Activated CD8-positive, alpha-beta T cell treated with anti-CD3 and anti-CD28 coated beads, Interleukin-2, amount 10 ng/mL, durations not matched to agents 7 days and 5 days (primary cell): ENCODE data around the gene GPC6. TPM values are rescaled to one million over a fixed set of nuclear protein-coding genes. Genes with fewer than 3 reads are reported as not detected.

Experiments
- ATAC-seq: fragments of 150-1000 bp; cut with Tn5 transposase; one replicate; pipeline ENCODE4 v1.10.0; 2021; ENCODE audit warnings: moderate library complexity
- CTCF ChIA-PET: fragments of 350-600 bp; sonication (Branson Sonifier 250); formaldehyde crosslinking; loops from one replicate; lab custom pipeline; 2021; ENCODE audit warnings: antibody characterized with exemption; lab: Charles Lee
- POLR2A ChIA-PET: fragments of 350-600 bp; sonication (Branson Sonifier 250); formaldehyde crosslinking; loops from one replicate; lab custom pipeline; 2021; ENCODE audit warnings: antibody characterized with exemption; lab: Charles Lee
- DNase-seq: peaks from one replicate; pipeline ENCODE4 v3.0.0-alpha.2; 2020
- H3K27ac Mint-ChIP-seq: one replicate; pipeline ENCODE4 v1.8.0; 2021; ENCODE audit warnings: mild to moderate bottlenecking, mixed read lengths
- H3K27me3 Mint-ChIP-seq: one replicate; pipeline ENCODE4 v1.8.0; 2021; ENCODE audit warnings: low read depth, mixed read lengths
- H3K36me3 Mint-ChIP-seq: one replicate; pipeline ENCODE4 v1.8.0; 2021; ENCODE audit warnings: low read depth, mixed read lengths
- H3K4me1 Mint-ChIP-seq: one replicate; pipeline ENCODE4 v1.8.0; 2021; ENCODE audit warnings: low read depth, mixed read lengths
- H3K4me3 Mint-ChIP-seq: one replicate; pipeline ENCODE4 v1.8.0; 2021; ENCODE audit warnings: mild to moderate bottlenecking, mixed read lengths
- H3K9me3 Mint-ChIP-seq: one replicate; pipeline ENCODE4 v1.8.0; 2022; ENCODE audit warnings: mixed read lengths; ENCODE audit not compliant: insufficient read depth
- total RNA-seq, 2 experiments: library from RNA; stranded (reverse); gene quantifications; one replicate each; pipeline ENCODE4 v1.2.3, GENCODE V29; 2021

GPC6 gene
- total RNA-seq, 2 experiments from 2014 or later = not detected

DNA sequence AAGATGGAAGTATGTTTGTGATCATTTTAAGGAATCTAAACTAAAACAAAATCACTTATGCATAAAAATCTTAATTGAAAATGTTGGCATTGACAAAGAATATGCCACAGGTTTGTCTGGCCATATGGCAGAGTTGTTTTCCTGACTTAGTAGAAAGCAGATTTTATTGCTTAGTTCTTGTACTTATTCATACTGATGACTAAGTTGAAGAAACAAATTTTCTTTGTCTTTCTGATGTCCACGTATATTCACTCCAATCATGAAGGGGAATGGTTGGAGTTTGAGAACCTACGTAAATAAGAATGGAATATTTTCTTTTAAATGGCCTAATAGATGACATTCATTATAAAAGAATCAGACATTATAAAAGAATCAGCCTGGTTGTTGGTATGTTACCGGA lies 8.0 kb upstream of the GPC6 start:
- ATAC-seq = no peak
- POLR2A ChIA-PET = no interaction called here
- DNase-seq = no peak
- Mint-ChIP-seq H3K4me1 (no peaks in the 10 kb centered on the region), H3K36me3 (no peaks in the 10 kb centered on the region), H3K27me3 (no peaks in the 10 kb centered on the region), H3K27ac (no peak overlapping the region), H3K9me3 (no peaks in the 10 kb centered on the region), H3K4me3 (no peak overlapping the region)
- CTCF ChIA-PET = no interaction called here

DNA sequence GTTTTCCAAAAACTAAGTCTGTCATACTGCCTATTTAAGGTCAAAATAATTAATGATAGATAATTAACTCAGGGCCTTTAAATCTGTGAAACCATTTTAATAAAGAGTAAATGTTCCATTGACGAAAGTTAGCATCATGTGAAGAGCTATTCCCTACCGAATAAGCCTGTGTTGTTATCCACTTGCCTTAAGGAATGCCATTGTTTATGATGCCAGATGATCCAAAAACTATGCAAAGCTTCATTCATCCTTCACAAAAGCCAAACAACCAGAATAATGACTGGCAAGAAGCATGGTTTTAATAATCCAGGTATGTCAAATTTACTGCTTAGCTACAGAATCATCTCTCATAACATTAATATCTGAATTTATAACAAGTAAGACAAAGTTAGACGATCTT lies 6.5 kb upstream of the GPC6 start:
- Mint-ChIP-seq H3K9me3 (no peaks in the 10 kb centered on the region), H3K4me3 (no peak overlapping the region), H3K27me3 (no peaks in the 10 kb centered on the region), H3K36me3 (no peaks in the 10 kb centered on the region), H3K27ac (no peak overlapping the region), H3K4me1 (no peaks in the 10 kb centered on the region)
- ATAC-seq = no peak
- ChIA-PET CTCF (no interaction called here), POLR2A (no interaction called here)
- no peak for DNase-seq

DNA sequence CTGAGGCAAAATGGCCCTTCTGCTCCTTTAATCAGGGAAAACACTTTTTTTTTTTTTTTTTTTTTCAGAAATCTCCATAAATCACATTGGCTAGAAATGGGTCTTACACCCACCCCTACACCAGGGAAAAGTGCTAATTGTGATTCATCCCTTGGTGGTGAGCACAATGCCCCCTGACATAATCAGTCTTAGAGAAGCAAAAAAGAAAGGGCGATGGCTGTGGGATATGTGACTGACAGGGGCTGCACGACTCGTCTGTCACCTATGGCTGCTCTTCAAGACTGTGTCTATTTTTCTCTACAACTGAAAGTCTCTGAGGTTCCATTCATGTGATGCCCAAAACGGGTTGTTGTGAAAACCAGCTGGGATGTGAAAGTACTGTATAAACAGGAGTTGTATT lies 3.6 kb upstream of the GPC6 start:
- DNase-seq = no peak
- Mint-ChIP-seq H3K4me3 (no peak overlapping the region), H3K36me3 (no peaks in the 10 kb centered on the region), H3K4me1 (peaks cover 2% of the 10 kb centered on the region), H3K27ac (no peak overlapping the region), H3K27me3 (peaks cover 20% of the 10 kb centered on the region), H3K9me3 (no peaks in the 10 kb centered on the region)
- no peak for ATAC-seq
- ChIA-PET POLR2A (no interaction called here), CTCF (no interaction called here)

DNA sequence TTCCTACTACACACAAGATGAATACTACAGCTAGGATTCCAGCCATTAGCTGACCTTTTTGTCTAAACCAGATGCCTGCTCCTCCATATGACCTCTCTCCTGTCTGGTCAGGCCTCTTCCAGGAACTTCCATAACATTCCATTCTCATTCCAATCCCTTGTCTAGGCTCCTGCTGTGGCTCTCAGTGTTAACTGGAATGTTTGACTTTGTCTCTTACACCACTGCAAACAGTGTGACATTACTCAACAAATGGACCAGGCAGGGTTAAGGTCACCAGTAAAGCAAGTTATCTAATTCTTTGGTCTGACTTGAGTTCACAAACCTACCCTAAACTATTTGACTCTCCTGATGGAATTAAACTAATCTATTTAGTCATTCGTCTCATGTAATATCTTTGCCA lies 2.1 kb upstream of the GPC6 start:
- H3K36me3 Mint-ChIP-seq = no peaks in the 10 kb centered on the region
- H3K27me3 Mint-ChIP-seq = peaks cover 25% of the 10 kb centered on the region
- POLR2A ChIA-PET = no interaction called here
- H3K27ac Mint-ChIP-seq = no peak overlapping the region
- DNase-seq = no peak
- CTCF ChIA-PET = no interaction called here
- H3K4me3 Mint-ChIP-seq = no peak overlapping the region
- H3K9me3 Mint-ChIP-seq = no peaks in the 10 kb centered on the region
- H3K4me1 Mint-ChIP-seq = peaks cover 2% of the 10 kb centered on the region
- no peak for ATAC-seq

DNA sequence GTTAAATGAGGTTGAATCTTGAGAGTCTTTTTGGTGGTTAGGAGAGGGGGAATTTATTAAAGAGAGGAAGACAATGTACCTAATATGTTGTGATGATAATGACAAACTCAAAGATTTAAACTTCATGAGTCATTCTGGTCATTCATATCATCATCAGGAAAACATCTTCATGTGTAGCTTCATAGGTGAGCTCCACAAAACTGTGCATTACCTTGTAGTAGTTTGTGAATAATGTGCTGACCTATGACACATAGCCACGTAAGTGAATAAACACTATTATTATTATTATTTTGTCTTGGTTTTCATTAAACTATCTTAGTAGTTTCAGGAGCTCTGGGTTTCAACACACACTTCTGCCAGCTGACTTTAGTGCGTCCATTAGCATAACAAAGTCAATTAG lies 997 bp upstream of the GPC6 start:
- H3K4me1 Mint-ChIP-seq = peaks cover 2% of the 10 kb centered on the region
- CTCF ChIA-PET = no interaction called here
- ATAC-seq = no peak

DNA sequence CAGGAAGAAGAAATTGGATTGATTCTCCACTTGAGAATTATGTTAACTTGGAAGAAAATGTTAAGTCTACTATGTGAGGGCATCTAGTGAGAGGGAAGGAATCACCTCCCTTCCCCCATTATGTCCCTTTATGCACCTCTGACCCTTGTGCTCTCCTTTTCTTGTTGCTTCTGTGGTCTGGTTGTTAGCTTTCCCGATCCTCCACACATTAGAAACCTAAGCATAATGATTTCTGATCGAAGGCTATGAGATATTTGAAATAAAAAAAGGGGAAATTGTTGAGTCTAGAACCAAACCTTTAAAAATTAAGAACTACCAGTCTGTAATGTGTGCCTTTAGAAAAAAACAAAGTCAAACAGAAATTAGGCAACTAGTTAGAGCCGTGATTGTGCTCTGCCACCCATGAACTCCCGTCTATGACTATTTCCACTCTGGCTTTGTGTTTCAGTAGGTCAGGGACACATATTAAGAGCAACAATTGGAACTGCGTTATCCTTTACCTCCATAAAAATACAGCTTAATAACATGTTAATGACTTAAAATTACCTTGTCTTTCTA lies 463 bp upstream of the GPC6 start:
- H3K27me3 Mint-ChIP-seq = peaks cover 29% of the 10 kb centered on the region
- ChIA-PET CTCF (no interaction called here), POLR2A (no interaction called here)
- H3K4me3 Mint-ChIP-seq = no peak overlapping the region
- ATAC-seq = no peak
- DNase-seq = no peak
- H3K4me1 Mint-ChIP-seq = peaks cover 2% of the 10 kb centered on the region
- H3K27ac Mint-ChIP-seq = no peak overlapping the region
- H3K9me3 Mint-ChIP-seq = no peaks in the 10 kb centered on the region
- H3K36me3 Mint-ChIP-seq = no peaks in the 10 kb centered on the region

More for the DNA sequence above, 997 bp upstream of the GPC6 start:
- no peak overlapping the region for H3K27ac Mint-ChIP-seq
- DNase-seq = no peak
- H3K36me3 Mint-ChIP-seq = no peaks in the 10 kb centered on the region
- H3K9me3 Mint-ChIP-seq = no peaks in the 10 kb centered on the region
- no peak overlapping the region for H3K4me3 Mint-ChIP-seq
- H3K27me3 Mint-ChIP-seq = peaks cover 29% of the 10 kb centered on the region
- POLR2A ChIA-PET = no interaction called here

DNA sequence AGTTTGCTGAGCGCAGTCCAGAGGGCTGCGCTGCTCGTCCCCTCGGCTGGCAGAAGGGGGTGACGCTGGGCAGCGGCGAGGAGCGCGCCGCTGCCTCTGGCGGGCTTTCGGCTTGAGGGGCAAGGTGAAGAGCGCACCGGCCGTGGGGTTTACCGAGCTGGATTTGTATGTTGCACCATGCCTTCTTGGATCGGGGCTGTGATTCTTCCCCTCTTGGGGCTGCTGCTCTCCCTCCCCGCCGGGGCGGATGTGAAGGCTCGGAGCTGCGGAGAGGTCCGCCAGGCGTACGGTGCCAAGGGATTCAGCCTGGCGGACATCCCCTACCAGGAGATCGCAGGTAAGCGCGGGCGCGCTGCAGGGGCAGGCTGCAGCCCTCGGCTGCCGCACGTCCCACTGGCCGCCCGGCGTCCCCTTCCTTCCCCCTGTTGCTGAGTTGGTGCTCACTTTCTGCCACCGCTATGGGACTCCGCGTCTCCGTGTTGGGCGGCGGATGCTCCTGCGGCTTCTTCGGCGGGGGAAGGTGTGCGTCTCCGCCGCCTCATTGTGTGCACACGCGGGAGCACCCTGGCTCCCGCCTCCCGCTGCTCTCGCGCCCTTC lies 772 bp downstream of the GPC6 start:
- ATAC-seq (no peak), DNase-seq (no peak)
- Mint-ChIP-seq H3K9me3 (no peaks in the 10 kb centered on the region), H3K4me1 (peaks cover 2% of the 10 kb centered on the region), H3K27me3 (peaks cover 29% of the 10 kb centered on the region), H3K27ac (no peak overlapping the region), H3K36me3 (no peaks in the 10 kb centered on the region), H3K4me3 (no peak overlapping the region)
- ChIA-PET CTCF (no interaction called here), POLR2A (no interaction called here)

DNA sequence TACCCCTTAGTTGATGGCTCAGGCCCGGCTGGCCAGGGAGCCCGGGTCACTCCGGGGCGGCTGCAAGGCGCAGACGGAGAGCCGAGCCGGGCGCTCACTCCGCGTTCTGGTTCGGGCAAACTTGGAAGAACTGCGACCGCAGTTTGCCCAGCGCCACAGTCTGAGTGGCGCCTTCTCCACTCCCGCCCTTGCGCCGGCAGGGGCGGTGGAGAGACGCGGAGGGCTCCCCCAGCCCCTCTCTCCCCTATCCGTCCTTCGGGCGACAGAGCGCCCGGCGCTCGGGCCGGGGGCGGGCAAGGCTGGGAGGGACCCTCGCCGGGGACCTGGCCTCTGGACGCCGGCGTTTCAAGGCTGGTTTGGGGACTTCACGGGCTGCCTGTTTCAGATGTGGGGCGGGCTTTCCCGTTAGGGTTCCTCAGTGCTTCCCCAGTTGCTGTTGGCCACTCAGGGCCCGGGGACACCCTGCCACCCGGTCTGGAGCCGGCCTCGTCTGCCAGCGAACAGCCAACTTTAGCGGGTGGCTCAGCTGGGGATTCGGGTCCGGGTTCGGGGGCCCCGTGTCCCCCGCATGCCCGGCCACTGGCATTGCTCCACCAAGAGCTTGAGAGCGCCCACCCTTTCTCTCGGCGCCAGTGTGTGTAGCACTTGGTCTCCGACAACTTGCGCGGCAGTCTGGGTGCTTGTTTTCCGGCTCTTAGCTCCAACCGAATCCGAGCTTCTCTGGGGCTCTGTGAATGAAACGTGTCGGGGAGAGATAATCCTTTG lies 1.5 kb downstream of the GPC6 start:
- Mint-ChIP-seq H3K4me3 (peak overlapping the region; percentile 15), H3K27ac (no peak overlapping the region), H3K36me3 (no peaks in the 10 kb centered on the region), H3K9me3 (no peaks in the 10 kb centered on the region), H3K27me3 (peaks cover 29% of the 10 kb centered on the region), H3K4me1 (peaks cover 2% of the 10 kb centered on the region)
- ChIA-PET POLR2A (no interaction called here), CTCF (no interaction called here)
- DNase-seq (no peak), ATAC-seq (no peak)

DNA sequence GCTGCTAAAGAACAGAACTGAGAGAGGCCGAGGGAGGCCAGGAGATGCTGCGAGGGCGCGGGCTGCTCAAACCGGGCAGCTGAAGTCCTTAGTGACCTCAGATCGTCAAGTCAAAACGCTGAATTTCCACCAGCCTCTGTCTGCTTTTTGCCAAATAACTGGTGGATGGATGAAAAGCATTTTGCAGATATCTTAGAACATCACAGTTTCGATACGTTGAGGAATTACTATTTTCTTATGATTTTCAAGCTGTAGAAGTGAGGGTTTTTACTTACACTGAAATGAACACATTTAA lies 2.0 kb downstream of the GPC6 start:
- POLR2A ChIA-PET = no interaction called here
- H3K4me1 Mint-ChIP-seq = peaks cover 2% of the 10 kb centered on the region
- ATAC-seq = no peak

DNA sequence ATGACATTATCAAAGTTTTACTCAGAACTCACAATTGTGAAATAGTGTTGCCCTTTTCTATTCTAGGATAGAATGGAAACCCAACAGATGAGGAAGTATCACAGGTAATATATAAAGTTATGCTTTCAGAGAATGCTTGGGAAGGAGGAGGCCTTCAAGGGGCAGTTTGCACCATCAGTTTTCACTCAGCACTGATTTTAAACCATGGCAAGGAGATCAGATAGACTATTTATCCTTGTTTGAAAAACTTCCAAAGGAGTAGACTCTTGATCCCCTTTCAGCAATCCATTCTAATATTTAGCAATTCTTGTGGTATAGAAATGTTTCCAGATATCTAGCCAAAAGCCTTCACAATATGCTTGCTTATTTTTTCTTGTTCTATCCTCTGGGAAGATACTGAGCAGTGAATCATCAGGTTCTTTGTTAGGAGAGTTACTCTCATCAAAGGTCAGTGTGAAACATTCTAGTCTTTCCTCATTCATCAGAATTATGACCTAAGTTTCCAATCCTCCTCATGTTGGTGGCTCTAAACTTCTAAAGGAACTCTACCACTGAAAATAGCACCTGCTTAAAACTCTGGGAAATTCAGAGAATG lies 3.8 kb downstream of the GPC6 start:
- H3K27me3 Mint-ChIP-seq = peaks cover 29% of the 10 kb centered on the region
- no peak for DNase-seq
- H3K27ac Mint-ChIP-seq = no peak overlapping the region
- H3K9me3 Mint-ChIP-seq = no peaks in the 10 kb centered on the region
- ATAC-seq = no peak
- peaks cover 2% of the 10 kb centered on the region for H3K4me1 Mint-ChIP-seq
- no peaks in the 10 kb centered on the region for H3K36me3 Mint-ChIP-seq
- ChIA-PET CTCF (no interaction called here), POLR2A (no interaction called here)
- no peak overlapping the region for H3K4me3 Mint-ChIP-seq

More for the DNA sequence above, 2.0 kb downstream of the GPC6 start:
- Mint-ChIP-seq H3K4me3 (peak overlapping the region; percentile 15), H3K36me3 (no peaks in the 10 kb centered on the region), H3K27ac (no peak overlapping the region), H3K9me3 (no peaks in the 10 kb centered on the region), H3K27me3 (peaks cover 29% of the 10 kb centered on the region)
- no peak for DNase-seq
- CTCF ChIA-PET = no interaction called here

DNA sequence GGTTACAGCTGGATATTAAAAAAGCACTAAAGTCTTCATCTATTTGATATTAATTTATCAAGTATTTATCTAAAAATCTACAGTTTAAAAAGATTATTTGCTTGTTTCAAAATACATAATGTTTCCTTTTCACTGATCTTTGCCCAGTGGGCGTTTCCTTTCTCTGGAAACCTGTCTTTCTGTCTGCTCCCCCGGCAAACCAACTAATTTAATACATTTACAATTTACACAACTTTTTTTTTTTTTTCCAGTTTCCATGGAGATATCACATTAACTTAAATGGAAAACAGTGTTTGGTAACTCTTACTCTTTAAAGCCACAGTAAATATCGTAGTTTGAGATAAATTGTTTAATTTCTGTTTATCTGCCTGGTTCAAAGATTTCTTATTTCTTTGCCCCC lies 5.3 kb downstream of the GPC6 start:
- DNase-seq (no peak), ATAC-seq (no peak)
- no peaks in the 10 kb centered on the region for H3K9me3 Mint-ChIP-seq
- H3K27me3 Mint-ChIP-seq = peaks cover 18% of the 10 kb centered on the region
- H3K4me3 Mint-ChIP-seq = no peak overlapping the region
- no peak overlapping the region for H3K27ac Mint-ChIP-seq
- CTCF ChIA-PET = no interaction called here
- POLR2A ChIA-PET = no interaction called here
- no peaks in the 10 kb centered on the region for H3K36me3 Mint-ChIP-seq
- peaks cover 2% of the 10 kb centered on the region for H3K4me1 Mint-ChIP-seq

DNA sequence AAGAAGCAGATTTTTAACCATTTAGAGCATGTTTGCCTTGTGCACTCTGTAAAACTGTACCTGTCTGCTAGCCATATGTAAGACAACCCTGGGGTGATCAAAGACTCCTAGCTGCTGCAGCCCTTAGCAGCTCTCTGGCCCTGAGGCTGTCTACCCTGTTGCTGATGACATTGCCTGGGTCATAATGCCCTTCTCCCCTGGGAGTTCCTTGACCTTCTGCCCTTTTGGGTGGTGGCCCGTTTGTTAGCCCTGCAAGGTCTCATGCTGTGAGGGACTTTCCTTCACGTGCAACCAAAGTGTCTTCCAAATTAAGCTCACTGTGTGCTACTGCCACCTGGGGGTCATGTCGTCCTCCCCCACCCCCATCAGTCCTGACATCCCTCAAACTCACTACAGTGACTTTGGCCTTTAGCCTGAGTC lies 7.4 kb downstream of the GPC6 start:
- ChIA-PET CTCF (no interaction called here), POLR2A (no interaction called here)
- Mint-ChIP-seq H3K9me3 (peaks cover 6% of the 10 kb centered on the region), H3K4me3 (no peak overlapping the region), H3K27ac (no peak overlapping the region), H3K4me1 (no peaks in the 10 kb centered on the region), H3K27me3 (peaks cover 4% of the 10 kb centered on the region), H3K36me3 (no peaks in the 10 kb centered on the region)
- ATAC-seq (no peak), DNase-seq (no peak)
